ENCODE data around the gene UBE2J1. TPM values are rescaled to one million over a fixed set of nuclear protein-coding genes. Genes with fewer than 3 reads are reported as not detected.

UBE2J1 gene
- polyA plus RNA-seq, 1 donor from 2014 or later, result 47.2 TPM

DNA sequence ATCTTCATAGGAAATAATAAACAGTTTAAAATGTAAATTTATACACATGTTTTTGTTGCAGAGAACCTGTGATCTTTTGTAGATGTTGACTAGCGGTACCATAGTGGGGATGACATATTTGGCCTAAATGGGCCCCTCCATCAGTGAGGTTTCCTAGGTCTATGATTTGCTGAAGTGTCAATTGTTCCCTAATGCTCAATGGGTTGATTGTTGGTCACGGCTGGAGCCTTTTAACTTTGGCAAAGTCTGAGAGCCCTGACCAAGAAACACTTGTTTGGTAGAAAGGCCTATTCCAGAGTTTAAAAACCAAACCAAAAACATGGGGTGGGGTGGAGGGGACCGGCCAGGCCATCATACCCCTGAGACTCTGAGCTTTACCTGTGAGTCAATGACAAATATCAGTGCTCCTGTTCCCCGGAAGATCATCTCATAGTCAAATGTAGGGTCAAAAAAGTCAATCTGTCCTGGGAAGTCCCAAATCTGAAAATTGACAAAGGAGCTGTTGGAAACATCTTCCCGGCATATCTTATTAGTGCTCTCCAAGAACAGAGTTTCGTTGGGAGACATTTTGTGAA lies 34.5 kb upstream of the UBE2J1 start:
- Histone ChIP-seq H3K27ac (ENCODE audit: low read length) (no peak overlapping the region), H3K9ac (ENCODE audit: low read length) (no peak overlapping the region), H3K9me2 (ENCODE audit: insufficient read depth, low read length) (no peaks in the 10 kb centered on the region), H3K27me3 (ENCODE audit: insufficient read depth, low read depth, low read length) (no peaks in the 10 kb centered on the region), H3K9me3 (ENCODE audit: low read length) (no peaks in the 10 kb centered on the region), H3K4me2 (ENCODE audit: low read length) (no peak overlapping the region), H3K79me2 (replicated peaks; ENCODE audit: insufficient read depth, low read length) (peaks cover 3% of the 10 kb centered on the region), H3K36me3 (ENCODE audit: insufficient read depth, low read length) (peaks cover 8% of the 10 kb centered on the region), H2AFZ (ENCODE audit: low read depth, low read length) (no peak overlapping the region), H3K4me3 (ENCODE audit: low read length) (no peak overlapping the region), H4K20me1 (ENCODE audit: insufficient read depth) (no peaks in the 10 kb centered on the region), H3F3A (ENCODE audit: insufficient read depth, low read length, poor library complexity, severe bottlenecking) (no peaks in the 10 kb centered on the region)
- no peak for TF ChIP-seq TAF1 (IDR thresholded peaks at IDR 0.05; ENCODE audit: low read depth)
- TF ChIP-seq POLR2AphosphoS5 (IDR thresholded peaks at IDR 0.05), result no peak
- TF ChIP-seq, protein P1, sequence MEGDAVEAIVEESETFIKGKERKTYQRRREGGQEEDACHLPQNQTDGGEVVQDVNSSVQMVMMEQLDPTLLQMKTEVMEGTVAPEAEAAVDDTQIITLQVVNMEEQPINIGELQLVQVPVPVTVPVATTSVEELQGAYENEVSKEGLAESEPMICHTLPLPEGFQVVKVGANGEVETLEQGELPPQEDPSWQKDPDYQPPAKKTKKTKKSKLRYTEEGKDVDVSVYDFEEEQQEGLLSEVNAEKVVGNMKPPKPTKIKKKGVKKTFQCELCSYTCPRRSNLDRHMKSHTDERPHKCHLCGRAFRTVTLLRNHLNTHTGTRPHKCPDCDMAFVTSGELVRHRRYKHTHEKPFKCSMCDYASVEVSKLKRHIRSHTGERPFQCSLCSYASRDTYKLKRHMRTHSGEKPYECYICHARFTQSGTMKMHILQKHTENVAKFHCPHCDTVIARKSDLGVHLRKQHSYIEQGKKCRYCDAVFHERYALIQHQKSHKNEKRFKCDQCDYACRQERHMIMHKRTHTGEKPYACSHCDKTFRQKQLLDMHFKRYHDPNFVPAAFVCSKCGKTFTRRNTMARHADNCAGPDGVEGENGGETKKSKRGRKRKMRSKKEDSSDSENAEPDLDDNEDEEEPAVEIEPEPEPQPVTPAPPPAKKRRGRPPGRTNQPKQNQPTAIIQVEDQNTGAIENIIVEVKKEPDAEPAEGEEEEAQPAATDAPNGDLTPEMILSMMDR (IDR thresholded peaks at IDR 0.05; ENCODE audit: poor library complexity, severe bottlenecking), result no peak

DNA sequence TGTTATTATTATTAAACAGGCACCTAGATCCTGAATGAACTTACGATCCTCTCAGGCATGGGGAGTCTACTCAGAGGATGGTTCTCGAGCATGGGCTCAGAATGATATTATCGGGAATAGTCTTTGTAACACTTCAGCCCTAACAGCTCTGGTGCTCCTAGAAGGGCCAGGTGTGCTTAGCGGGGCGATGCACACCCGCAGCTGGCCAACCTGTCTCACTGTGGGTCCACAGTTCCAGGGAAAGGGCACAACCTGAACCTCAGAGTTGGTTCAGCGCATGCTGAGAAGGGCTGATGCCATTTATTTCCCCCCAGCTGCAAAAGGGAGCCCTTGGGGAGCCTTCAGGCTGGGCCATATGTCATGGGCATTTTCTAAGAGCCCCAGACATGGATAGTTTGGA lies 33.3 kb upstream of the UBE2J1 start:
- H3K9me2 ChIP-seq (ENCODE audit: insufficient read depth, low read length), result no peaks in the 10 kb centered on the region
- H3K9me3 ChIP-seq (ENCODE audit: low read length), result no peaks in the 10 kb centered on the region
- H2AFZ ChIP-seq (ENCODE audit: low read depth, low read length), result no peak overlapping the region
- no peaks in the 10 kb centered on the region for H4K20me1 ChIP-seq (ENCODE audit: insufficient read depth)
- no peak for TF ChIP-seq EP300 (conservative IDR thresholded peaks at IDR 0.05; ENCODE audit: poor library complexity, severe bottlenecking)
- no peak for TF ChIP-seq SMC3 (conservative IDR thresholded peaks at IDR 0.05; ENCODE audit: poor library complexity)
- TF ChIP-seq MXI1 (conservative IDR thresholded peaks at IDR 0.05; ENCODE audit: poor library complexity, severe bottlenecking), result no peak
- no peak for TF ChIP-seq TAF1 (IDR thresholded peaks at IDR 0.05; ENCODE audit: low read depth)
- no peak for TF ChIP-seq RAD21 (conservative IDR thresholded peaks at IDR 0.05)
- no peak for TF ChIP-seq EZH2 (IDR thresholded peaks at IDR 0.05; ENCODE audit: borderline replicate concordance, insufficient read depth, low read length, poor library complexity, severe bottlenecking)
- TF ChIP-seq, protein P1 (IDR thresholded peaks at IDR 0.05; ENCODE audit: poor library complexity, severe bottlenecking), result no peak
- TF ChIP-seq POLR2AphosphoS5 (IDR thresholded peaks at IDR 0.05), result no peak
- TF ChIP-seq, protein P2, sequence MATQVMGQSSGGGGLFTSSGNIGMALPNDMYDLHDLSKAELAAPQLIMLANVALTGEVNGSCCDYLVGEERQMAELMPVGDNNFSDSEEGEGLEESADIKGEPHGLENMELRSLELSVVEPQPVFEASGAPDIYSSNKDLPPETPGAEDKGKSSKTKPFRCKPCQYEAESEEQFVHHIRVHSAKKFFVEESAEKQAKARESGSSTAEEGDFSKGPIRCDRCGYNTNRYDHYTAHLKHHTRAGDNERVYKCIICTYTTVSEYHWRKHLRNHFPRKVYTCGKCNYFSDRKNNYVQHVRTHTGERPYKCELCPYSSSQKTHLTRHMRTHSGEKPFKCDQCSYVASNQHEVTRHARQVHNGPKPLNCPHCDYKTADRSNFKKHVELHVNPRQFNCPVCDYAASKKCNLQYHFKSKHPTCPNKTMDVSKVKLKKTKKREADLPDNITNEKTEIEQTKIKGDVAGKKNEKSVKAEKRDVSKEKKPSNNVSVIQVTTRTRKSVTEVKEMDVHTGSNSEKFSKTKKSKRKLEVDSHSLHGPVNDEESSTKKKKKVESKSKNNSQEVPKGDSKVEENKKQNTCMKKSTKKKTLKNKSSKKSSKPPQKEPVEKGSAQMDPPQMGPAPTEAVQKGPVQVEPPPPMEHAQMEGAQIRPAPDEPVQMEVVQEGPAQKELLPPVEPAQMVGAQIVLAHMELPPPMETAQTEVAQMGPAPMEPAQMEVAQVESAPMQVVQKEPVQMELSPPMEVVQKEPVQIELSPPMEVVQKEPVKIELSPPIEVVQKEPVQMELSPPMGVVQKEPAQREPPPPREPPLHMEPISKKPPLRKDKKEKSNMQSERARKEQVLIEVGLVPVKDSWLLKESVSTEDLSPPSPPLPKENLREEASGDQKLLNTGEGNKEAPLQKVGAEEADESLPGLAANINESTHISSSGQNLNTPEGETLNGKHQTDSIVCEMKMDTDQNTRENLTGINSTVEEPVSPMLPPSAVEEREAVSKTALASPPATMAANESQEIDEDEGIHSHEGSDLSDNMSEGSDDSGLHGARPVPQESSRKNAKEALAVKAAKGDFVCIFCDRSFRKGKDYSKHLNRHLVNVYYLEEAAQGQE (IDR thresholded peaks at IDR 0.05; ENCODE audit: borderline replicate concordance), result no peak
- H3F3A ChIP-seq (ENCODE audit: insufficient read depth, low read length, poor library complexity, severe bottlenecking), result no peaks in the 10 kb centered on the region
- no peak overlapping the region for H3K9ac ChIP-seq (ENCODE audit: low read length)
- no peak overlapping the region for H3K4me3 ChIP-seq (ENCODE audit: low read length)
- no peaks in the 10 kb centered on the region for H3K27me3 ChIP-seq (ENCODE audit: insufficient read depth, low read depth, low read length)
- H3K4me2 ChIP-seq (ENCODE audit: low read length), result no peak overlapping the region
- H3K36me3 ChIP-seq (ENCODE audit: insufficient read depth, low read length), result peaks cover 8% of the 10 kb centered on the region
- H3K79me2 ChIP-seq (replicated peaks; ENCODE audit: insufficient read depth, low read length), result peaks cover 2% of the 10 kb centered on the region
- no peak overlapping the region for H3K27ac ChIP-seq (ENCODE audit: low read length)
